WTC11 (cell line): ENCODE data around the gene C5orf24.

Experiments used
- E2F4 ChIP-seq: sonication (generic); formaldehyde crosslinking; IDR thresholded peaks from 2 replicates; pipeline ENCODE4 v1.8.1; 2022; ENCODE audit warnings: low read depth, mild to moderate bottlenecking, moderate library complexity, missing genetic modification reagents, borderline replicate concordance
- FOXK1 ChIP-seq: sonication (generic); formaldehyde crosslinking; IDR thresholded peaks from 2 replicates; pipeline ENCODE4 v1.8.0; 2022; ENCODE audit warnings: mild to moderate bottlenecking, moderate library complexity, missing genetic modification reagents
- MAX ChIP-seq: sonication (generic); formaldehyde crosslinking; IDR thresholded peaks from 2 replicates; pipeline ENCODE4 v1.8.0; 2022; ENCODE audit warnings: mild to moderate bottlenecking, missing genetic modification reagents
- PRDM15 ChIP-seq: sonication (generic); formaldehyde crosslinking; IDR thresholded peaks from 2 replicates; pipeline ENCODE4 v1.8.0; 2022; ENCODE audit warnings: missing genetic modification reagents
- SP1 ChIP-seq: sonication (generic); formaldehyde crosslinking; conservative IDR thresholded peaks from 2 replicates; pipeline ENCODE4 v1.8.1; 2022; ENCODE audit warnings: missing genetic modification reagents
- TCF7 ChIP-seq: sonication (generic); formaldehyde crosslinking; IDR thresholded peaks from 2 replicates; pipeline ENCODE4 v1.8.0; 2022; ENCODE audit warnings: mild to moderate bottlenecking, low read depth, missing genetic modification reagents, moderate library complexity
- TF ChIP-seq, protein P1 (sequence below): fragments of 200-600 bp; IDR thresholded peaks from 2 replicates; pipeline ENCODE4 v1.8.0; 2022; ENCODE audit warnings: antibody characterized with exemption

GRCh38 chr5:134835623-134836022, 10.1 kb upstream of the C5orf24 start:
- TF ChIP-seq, protein P1, sequence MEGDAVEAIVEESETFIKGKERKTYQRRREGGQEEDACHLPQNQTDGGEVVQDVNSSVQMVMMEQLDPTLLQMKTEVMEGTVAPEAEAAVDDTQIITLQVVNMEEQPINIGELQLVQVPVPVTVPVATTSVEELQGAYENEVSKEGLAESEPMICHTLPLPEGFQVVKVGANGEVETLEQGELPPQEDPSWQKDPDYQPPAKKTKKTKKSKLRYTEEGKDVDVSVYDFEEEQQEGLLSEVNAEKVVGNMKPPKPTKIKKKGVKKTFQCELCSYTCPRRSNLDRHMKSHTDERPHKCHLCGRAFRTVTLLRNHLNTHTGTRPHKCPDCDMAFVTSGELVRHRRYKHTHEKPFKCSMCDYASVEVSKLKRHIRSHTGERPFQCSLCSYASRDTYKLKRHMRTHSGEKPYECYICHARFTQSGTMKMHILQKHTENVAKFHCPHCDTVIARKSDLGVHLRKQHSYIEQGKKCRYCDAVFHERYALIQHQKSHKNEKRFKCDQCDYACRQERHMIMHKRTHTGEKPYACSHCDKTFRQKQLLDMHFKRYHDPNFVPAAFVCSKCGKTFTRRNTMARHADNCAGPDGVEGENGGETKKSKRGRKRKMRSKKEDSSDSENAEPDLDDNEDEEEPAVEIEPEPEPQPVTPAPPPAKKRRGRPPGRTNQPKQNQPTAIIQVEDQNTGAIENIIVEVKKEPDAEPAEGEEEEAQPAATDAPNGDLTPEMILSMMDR, result no peak
- no peak for TF ChIP-seq SP1 (CRISPR knock-in tag)
- no peak for TF ChIP-seq TCF7 (CRISPR knock-in tag)
- no peak for TF ChIP-seq MAX (CRISPR knock-in tag)
- no peak for TF ChIP-seq PRDM15 (CRISPR knock-in tag)
- no peak for TF ChIP-seq E2F4 (CRISPR knock-in tag)
- TF ChIP-seq FOXK1 (CRISPR knock-in tag), result no peak
